ES-I3 (cell line): Measurements from ENCODE around the gene ATAD3B.
"Not testable (repeated sequence)": the region's sequence is repeated elsewhere in the genome, so short reads cannot be mapped to it uniquely, and the experiment has no call there.

ENCODE experiments used
- H3K36me3 ChIP-seq: 2 replicates; pipeline ENCODE4 v1.6.1; 2013; ENCODE audit warnings: mild to moderate bottlenecking, low read length, control low read depth, moderate library complexity; ENCODE audit not compliant: insufficient read depth
- H3K4me1 ChIP-seq: 2 replicates; pipeline ENCODE4 v1.6.1; 2013; ENCODE audit warnings: mild to moderate bottlenecking, control low read depth, low read length; ENCODE audit not compliant: insufficient read depth
- H3K9ac ChIP-seq: 2 replicates; pipeline ENCODE4 v1.6.1; 2013; ENCODE audit warnings: low read depth, mild to moderate bottlenecking, low read length, moderate library complexity
- H3K9me3 ChIP-seq: 2 replicates; pipeline ENCODE4 v1.6.1; 2013; ENCODE audit warnings: mild to moderate bottlenecking, low read length, moderate library complexity; ENCODE audit not compliant: control insufficient read depth, insufficient read depth

Gene ATAD3B

DNA sequence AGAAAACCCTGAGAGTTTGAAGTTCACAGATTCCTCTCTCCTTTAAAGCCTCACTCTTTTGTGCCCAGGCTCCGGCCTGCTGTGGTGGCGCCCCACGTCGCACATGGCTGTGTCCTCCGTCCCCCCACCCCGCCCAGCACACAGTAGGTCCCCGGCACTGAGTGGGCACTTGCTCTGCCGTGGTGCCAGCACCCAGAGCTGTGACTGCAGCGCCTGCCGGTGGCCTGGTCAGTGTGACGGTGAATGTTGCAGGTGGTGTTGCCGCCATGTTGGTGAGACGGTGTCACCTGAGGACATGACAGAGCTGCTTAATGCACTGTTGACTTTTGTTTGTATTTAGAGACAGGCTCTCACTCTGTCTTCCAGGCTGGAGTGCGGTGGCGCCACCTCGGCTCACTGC is 18.7 kb upstream of the ATAD3B start:
- Histone ChIP-seq H3K4me1 (no peaks in the 10 kb centered on the region), H3K9me3 (no peaks in the 10 kb centered on the region), H3K36me3 (no peaks in the 10 kb centered on the region), H3K9ac (no peak overlapping the region)

DNA sequence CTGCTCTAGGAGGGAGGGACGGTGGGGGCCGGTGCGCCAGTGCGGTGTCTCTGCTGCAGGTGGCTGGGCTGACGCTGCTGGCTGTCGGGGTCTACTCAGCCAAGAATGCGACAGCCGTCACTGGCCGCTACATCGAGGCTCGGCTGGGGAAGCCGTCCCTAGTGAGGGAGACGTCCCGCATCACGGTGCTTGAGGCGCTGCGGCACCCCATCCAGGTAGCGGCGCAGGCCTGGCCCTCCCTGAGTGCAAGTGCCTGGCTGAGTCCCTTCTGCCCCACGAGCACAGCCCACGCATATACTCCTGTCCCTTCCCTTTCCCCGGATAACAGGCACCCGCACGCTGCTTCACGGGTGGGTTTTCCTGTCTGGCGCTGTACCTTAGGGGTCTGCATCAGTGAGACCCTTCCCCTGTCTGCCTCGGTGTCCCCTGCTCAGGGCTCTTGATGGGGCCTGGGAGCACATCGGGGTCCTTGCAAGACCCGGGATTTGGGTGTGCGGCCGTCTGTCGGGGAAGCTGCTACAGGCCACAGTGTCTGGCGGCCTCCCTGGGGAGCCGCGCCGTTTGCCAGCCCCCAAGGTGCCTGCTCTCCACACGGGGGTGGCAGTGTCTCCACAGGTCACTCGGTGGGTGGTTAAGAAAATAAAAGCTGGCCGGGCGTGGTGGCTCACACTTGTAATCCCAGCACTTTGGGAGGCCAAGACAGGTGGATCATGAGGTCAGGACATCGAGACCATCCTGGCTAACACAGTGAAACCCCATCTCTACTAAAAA is 17.1 kb upstream of the ATAD3B start:
- not testable (repeated sequence) for H3K9ac ChIP-seq, H3K36me3 ChIP-seq, H3K4me1 ChIP-seq, H3K9me3 ChIP-seq

DNA sequence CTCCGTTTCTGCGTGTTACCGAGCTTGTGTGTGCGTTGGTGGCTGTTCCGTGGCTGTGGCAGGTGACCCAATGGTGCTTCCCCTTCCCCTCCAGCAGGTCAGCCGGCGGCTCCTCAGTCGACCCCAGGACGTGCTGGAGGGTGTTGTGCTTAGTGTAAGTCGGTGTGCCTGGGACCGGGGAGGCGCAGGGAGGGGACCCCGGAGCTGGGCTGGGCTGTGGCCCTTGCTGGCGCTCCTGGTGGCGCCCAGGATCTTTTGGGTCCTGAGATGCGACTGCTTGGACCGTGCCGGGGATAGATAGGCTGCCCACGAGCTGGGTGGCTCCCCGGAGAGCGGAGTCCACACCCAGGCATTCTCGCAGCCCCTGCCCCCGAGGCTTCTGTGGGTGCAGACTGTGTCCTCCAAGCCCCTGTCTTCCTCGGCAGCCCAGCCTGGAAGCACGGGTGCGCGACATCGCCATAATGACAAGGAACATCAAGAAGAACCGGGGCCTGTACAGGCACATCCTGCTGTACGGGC is 16.1 kb upstream of the ATAD3B start:
- Histone ChIP-seq H3K9me3 (no peaks in the 10 kb centered on the region), H3K36me3 (no peaks in the 10 kb centered on the region), H3K4me1 (no peaks in the 10 kb centered on the region), H3K9ac (no peak overlapping the region)

DNA sequence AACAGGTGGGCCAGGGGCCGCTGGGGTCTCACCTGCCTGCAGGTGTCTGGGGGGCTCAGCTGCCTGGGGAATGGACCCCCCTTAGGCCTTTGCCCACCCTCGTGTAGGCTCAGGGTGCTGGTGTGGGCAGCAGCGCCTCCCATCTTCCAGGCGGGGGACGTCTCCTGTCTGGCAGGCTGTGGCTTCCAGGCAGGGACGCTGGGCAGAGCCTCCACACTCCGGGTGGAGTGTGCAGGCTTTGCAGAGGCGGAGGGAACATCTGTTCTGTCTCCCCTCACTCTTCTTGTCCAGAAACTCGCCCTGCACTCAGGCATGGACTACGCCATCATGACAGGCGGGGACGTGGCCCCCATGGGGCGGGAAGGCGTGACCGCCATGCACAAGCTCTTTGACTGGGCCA is 15.6 kb upstream of the ATAD3B start:
- H3K9ac ChIP-seq, H3K9me3 ChIP-seq, H3K36me3 ChIP-seq, H3K4me1 ChIP-seq: not testable (repeated sequence)

- H3K9me3 ChIP-seq, H3K36me3 ChIP-seq, H3K4me1 ChIP-seq, H3K9ac ChIP-seq: not testable (repeated sequence)
Observed at GRCh38 chr1:1456683-1457255, 14.8 kb upstream of the ATAD3B start.

DNA sequence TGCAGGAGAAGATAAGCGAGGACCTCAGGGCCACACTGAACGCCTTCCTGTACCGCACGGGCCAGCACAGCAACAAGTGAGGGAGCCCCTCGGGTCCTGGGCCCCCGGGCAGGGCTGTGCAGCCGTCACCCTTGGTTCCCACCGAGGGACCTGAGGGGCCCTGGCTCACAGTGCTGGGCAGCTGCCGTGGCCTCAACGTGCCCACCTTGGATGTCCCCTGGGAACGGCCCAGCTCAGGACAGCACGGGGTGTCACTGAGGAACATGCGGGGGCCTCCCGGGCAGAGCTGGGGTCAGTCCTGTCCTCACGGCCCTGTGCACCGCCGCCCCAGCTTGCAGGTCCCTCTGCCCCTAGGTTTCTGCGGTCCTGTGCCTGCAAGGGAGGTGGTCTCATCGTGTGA is 12.4 kb upstream of the ATAD3B start:
- not testable (repeated sequence) for H3K9me3 ChIP-seq, H3K4me1 ChIP-seq, H3K9ac ChIP-seq, H3K36me3 ChIP-seq

DNA sequence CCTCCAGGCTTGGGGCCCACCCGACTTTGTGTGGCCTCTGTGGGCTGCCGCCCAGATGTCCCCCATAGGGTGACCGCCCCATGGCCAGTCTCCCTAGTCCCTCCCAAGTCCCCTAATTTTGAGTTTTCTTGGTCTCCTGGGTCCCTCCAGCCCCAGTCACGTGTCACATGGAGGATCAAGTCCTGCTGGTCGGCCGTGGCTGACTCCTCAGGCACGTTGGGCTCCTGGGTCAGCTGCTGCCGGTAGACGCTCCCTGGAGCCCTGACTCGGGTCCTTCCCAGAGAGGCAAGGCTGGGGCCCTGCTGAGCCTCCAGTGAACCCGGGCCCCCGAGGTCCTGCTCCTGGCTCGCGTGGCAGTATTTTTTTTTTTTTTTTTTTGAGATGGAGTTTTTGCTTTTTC is 11.9 kb upstream of the ATAD3B start:
- not testable (repeated sequence) for H3K9ac ChIP-seq, H3K36me3 ChIP-seq, H3K9me3 ChIP-seq, H3K4me1 ChIP-seq

DNA sequence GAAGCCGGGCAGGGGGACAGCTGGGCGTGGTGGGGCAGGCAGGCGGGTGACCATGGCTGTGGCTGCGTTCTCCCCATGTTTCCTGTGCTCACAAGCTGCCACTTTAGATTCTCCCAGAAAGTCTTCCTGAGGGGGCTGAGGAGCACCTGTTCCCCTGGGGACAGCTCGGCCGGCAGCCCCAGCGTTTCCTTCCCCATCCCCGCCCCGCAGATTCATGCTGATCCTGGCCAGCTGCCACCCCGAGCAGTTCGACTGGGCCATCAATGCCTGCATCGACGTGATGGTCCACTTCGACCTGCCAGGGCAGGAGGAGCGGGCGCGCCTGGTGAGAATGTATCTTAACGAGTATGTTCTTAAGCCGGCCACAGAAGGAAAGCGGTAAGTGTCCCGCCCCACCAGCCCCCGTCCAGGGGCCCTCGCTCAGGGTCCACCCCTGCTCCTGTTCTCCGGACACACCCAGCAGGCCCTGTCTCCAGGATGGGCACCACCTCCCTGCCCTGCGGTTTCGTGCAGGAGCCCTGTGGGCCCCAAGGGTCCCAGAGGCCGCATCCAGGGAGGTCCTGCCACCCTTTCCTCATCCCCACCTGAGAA is 10.9 kb upstream of the ATAD3B start:
- Histone ChIP-seq H3K9me3 (no peaks in the 10 kb centered on the region), H3K4me1 (no peaks in the 10 kb centered on the region), H3K9ac (no peak overlapping the region), H3K36me3 (no peaks in the 10 kb centered on the region)

GRCh38 chr1:1461721-1462317 is 9.7 kb upstream of the ATAD3B start:
- no peaks in the 10 kb centered on the region for H3K4me1 ChIP-seq
- no peaks in the 10 kb centered on the region for H3K36me3 ChIP-seq
- H3K9ac ChIP-seq = no peak overlapping the region
- H3K9me3 ChIP-seq = no peaks in the 10 kb centered on the region

DNA sequence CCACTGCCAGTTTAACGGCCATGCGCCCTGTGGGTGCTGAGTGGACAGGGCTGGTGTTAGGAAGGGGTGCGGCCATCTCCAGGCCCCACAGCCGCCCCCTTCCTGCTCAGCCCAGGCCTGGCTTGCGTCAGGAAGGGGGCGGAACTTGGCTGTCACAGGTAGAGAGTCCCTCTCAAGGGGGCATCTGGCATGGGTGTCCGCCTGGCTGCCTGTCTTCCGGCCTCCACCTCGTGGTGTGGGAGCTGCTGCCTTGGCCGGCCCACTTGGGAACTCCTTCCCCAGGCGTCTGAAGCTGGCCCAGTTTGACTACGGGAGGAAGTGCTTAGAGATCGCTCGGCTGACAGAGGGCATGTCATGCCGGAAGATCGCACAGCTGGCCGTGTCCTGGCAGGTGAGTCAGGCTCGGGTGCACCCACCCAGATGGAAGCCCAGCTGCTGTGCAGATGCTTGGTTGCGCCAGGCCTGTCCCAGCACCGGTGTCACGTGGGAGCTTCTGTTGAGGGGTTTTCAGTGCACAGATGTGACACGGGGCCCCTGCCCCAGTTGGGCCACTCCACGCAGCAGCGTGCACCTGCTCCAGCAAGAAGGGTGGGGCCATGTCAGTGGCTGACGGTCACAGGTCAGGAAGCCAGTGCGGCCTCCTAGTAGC is 9.1 kb upstream of the ATAD3B start:
- H3K9ac ChIP-seq = no peak overlapping the region
- H3K4me1 ChIP-seq = no peaks in the 10 kb centered on the region

GRCh38 chr1:1463312-1463711 is 8.3 kb upstream of the ATAD3B start:
- no peak overlapping the region for H3K9ac ChIP-seq

More for the DNA sequence above, 9.1 kb upstream of the ATAD3B start:
- H3K36me3 ChIP-seq = no peaks in the 10 kb centered on the region
- no peaks in the 10 kb centered on the region for H3K9me3 ChIP-seq

GRCh38 chr1:1468196-1468985 is 3.2 kb upstream of the ATAD3B start:
- not testable (repeated sequence) for H3K36me3 ChIP-seq, H3K9ac ChIP-seq, H3K4me1 ChIP-seq, H3K9me3 ChIP-seq

More at GRCh38 chr1:1463312-1463711, 8.3 kb upstream of the ATAD3B start:
- H3K36me3 ChIP-seq = no peaks in the 10 kb centered on the region
- H3K4me1 ChIP-seq = no peaks in the 10 kb centered on the region
- H3K9me3 ChIP-seq = no peaks in the 10 kb centered on the region

- no peaks in the 10 kb centered on the region for H3K4me1 ChIP-seq
- peak overlapping the region; percentile 85 for H3K9ac ChIP-seq
- H3K9me3 ChIP-seq = no peaks in the 10 kb centered on the region
- no peaks in the 10 kb centered on the region for H3K36me3 ChIP-seq
Observed at GRCh38 chr1:1470626-1471388, 758 bp upstream of the ATAD3B start.
